Neural cell (in vitro differentiated cells): ENCODE results near the gene TBC1D9B. TPM values are rescaled to one million over a fixed set of nuclear protein-coding genes. Genes with fewer than 3 reads are reported as not detected.

ENCODE experiments used
- H2AFZ ChIP-seq: fragments of 200-600, 300-800 bp; sonication (generic), shearing (Covaris generic); 2 replicates; pipeline ENCODE4 v1.6.0; 2014; ENCODE audit warnings: low read depth, mild to moderate bottlenecking, antibody characterized with exemption, low read length, moderate library complexity
- H3F3A ChIP-seq: fragments of 200-600 bp; shearing (Covaris generic); 2 replicates; pipeline ENCODE4 v1.6.1; 2016; ENCODE audit warnings: mild to moderate bottlenecking, moderate library complexity, mixed read lengths, antibody characterized with exemption, low read length; ENCODE audit not compliant: insufficient read depth, poor library complexity, severe bottlenecking
- H3K27ac ChIP-seq: fragments of 200-600, 300-800 bp; sonication (generic), shearing (Covaris generic); 2 replicates; pipeline ENCODE4 v1.5.1; 2014; ENCODE audit warnings: mild to moderate bottlenecking, low read length, moderate library complexity
- H3K27me3 ChIP-seq: fragments of 300-800, 200-600 bp; sonication (generic), shearing (Covaris generic); 2 replicates; pipeline ENCODE4 v1.6.0; 2014; ENCODE audit warnings: mild to moderate bottlenecking, low read depth, low read length, moderate library complexity; ENCODE audit not compliant: insufficient read depth
- H3K36me3 ChIP-seq: fragments of 300-800, 200-600 bp; sonication (generic), shearing (Covaris generic); 2 replicates; pipeline ENCODE4 v1.5.1; 2014; ENCODE audit warnings: mild to moderate bottlenecking, antibody characterized with exemption, low read length, moderate library complexity; ENCODE audit not compliant: insufficient read depth
- H3K4me2 ChIP-seq: fragments of 300-800, 200-600 bp; sonication (generic), shearing (Covaris generic); 2 replicates; pipeline ENCODE4 v1.6.0; 2014; ENCODE audit warnings: mild to moderate bottlenecking, low read length
- H3K4me3 ChIP-seq: fragments of 300-800, 200-600 bp; sonication (generic), shearing (Covaris generic); 2 replicates; pipeline ENCODE4 v1.5.1; 2014; ENCODE audit warnings: mild to moderate bottlenecking, low read length, moderate library complexity
- H3K79me2 ChIP-seq: fragments of 200-600 bp; shearing (Covaris generic); replicated peaks from 2 replicates; pipeline ENCODE4 v1.6.0; 2014; ENCODE audit warnings: mild to moderate bottlenecking, low read length, moderate library complexity; ENCODE audit not compliant: insufficient read depth
- H3K9ac ChIP-seq: fragments of 300-800, 200-600 bp; sonication (generic), shearing (Covaris generic); 2 replicates; pipeline ENCODE4 v1.6.1; 2016; ENCODE audit warnings: mild to moderate bottlenecking, low read length, mixed read lengths
- H3K9me2 ChIP-seq: fragments of 200-600 bp; shearing (Covaris generic); 2 replicates; pipeline ENCODE4 v1.6.1; 2016; ENCODE audit warnings: mild to moderate bottlenecking, low read length, mixed read lengths; ENCODE audit not compliant: insufficient read depth
- H3K9me3 ChIP-seq: fragments of 200-600, 300-800 bp; sonication (generic), shearing (Covaris generic); 2 replicates; pipeline ENCODE4 v1.6.1; 2016; ENCODE audit warnings: mild to moderate bottlenecking, mixed run types, low read length, moderate library complexity, mixed read lengths
- H4K20me1 ChIP-seq: fragments of 200-600 bp; shearing (Covaris generic); 2 replicates; pipeline ENCODE4 v1.6.1; 2016; ENCODE audit warnings: mild to moderate bottlenecking, mixed run types; ENCODE audit not compliant: insufficient read depth
- EP300 ChIP-seq: fragments of 450-650 bp; conservative IDR thresholded peaks from 2 replicates; pipeline ENCODE4 v1.6.1; 2014; ENCODE audit warnings: antibody characterized with exemption, mild to moderate bottlenecking, moderate library complexity; ENCODE audit not compliant: poor library complexity, severe bottlenecking
- EZH2 ChIP-seq: fragments of 200-600, 300-800 bp; shearing (Covaris generic), sonication (generic); IDR thresholded peaks from 2 replicates; pipeline ENCODE4 v1.6.1; 2014; ENCODE audit warnings: antibody characterized with exemption, low read length, borderline replicate concordance, mild to moderate bottlenecking; ENCODE audit not compliant: insufficient read depth, poor library complexity, severe bottlenecking
- MXI1 ChIP-seq: fragments of 450-650 bp; conservative IDR thresholded peaks from 2 replicates; pipeline ENCODE4 v1.6.1; 2014; ENCODE audit warnings: antibody characterized with exemption, mild to moderate bottlenecking; ENCODE audit not compliant: poor library complexity, severe bottlenecking
- POLR2AphosphoS5 ChIP-seq: IDR thresholded peaks from 2 replicates; pipeline ENCODE4 v1.6.1; 2012
- RAD21 ChIP-seq: fragments of 450-650 bp; conservative IDR thresholded peaks from 2 replicates; pipeline ENCODE4 v1.6.1; 2014; ENCODE audit warnings: antibody characterized with exemption, mild to moderate bottlenecking, moderate library complexity
- SMC3 ChIP-seq: fragments of 450-650 bp; conservative IDR thresholded peaks from 2 replicates; pipeline ENCODE4 v1.6.1; 2014; ENCODE audit warnings: antibody characterized with exemption, mild to moderate bottlenecking, moderate library complexity; ENCODE audit not compliant: poor library complexity
- TAF1 ChIP-seq: IDR thresholded peaks from 2 replicates; pipeline ENCODE4 v1.6.1; 2012; ENCODE audit warnings: low read depth
- polyA plus RNA-seq: library from polyadenylated mRNA; depleted of rRNA; stranded (reverse); fragments of >200 nt; gene quantifications from 2 replicates; pipeline ENCODE4 v1.2.3, GENCODE V29; 2014
- TF ChIP-seq, protein P1 (sequence below): IDR thresholded peaks from 2 replicates; pipeline ENCODE4 v1.6.1; 2012; ENCODE audit warnings: borderline replicate concordance
- TF ChIP-seq, protein P2 (sequence below): fragments of 450-650 bp; IDR thresholded peaks from 2 replicates; pipeline ENCODE4 v1.5.1; 2014; ENCODE audit warnings: antibody characterized with exemption, mild to moderate bottlenecking, moderate library complexity; ENCODE audit not compliant: poor library complexity, severe bottlenecking

TBC1D9B gene
- polyA plus RNA-seq, 1 donor from 2014 or later = 50.7 TPM

DNA sequence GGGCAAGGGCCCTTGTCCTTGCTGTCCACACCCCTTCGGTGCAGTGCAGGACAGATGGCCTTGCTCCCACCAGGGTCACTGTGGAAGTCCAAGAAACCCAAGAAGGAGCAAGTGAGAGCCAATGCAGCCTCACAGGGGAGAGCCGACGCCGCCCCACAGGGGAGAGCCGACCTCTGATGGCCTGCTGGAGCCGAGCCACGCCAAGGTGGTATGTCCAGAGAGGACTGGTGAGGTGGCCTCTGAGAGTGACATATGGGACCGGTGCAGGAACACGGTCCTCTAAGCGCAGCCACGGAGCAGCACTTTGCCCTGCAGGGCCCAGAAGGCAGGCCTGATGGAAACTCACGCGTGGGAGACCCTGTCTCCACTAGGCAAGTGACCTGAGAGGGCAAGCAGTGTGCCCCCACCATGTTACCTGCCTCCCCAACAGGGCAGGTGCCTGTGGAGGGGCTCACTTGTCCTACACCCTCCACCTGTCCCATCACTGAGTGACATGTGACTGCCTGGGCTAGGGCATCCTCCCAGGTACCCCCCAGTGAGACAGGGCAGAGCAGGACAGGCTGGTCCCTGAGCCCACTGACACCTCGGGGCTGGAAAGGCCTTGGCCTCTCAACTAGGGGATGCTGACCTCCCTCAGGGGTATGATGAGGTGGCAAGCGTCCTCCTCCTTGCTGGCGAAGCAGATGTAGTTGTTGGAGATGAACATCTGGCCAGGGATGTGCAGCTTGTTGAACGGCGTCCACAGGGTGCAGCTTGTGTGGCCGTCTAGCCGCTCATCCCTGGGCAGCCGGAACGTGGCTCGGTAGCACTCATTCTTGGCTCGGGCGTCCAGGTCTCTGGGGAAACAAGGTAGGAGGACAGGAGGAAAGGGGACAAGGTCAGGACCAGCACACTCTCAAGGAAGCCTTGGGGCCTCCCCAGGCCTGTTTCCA is 16.7 kb downstream of the TBC1D9B start:
- Histone ChIP-seq H3K9ac (no peak overlapping the region), H3K9me3 (no peaks in the 10 kb centered on the region), H3K36me3 (no peaks in the 10 kb centered on the region), H3F3A (no peaks in the 10 kb centered on the region), H3K9me2 (no peaks in the 10 kb centered on the region), H3K4me2 (no peak overlapping the region), H3K4me3 (no peak overlapping the region), H3K79me2 (no peaks in the 10 kb centered on the region), H3K27me3 (no peaks in the 10 kb centered on the region), H3K27ac (no peak overlapping the region), H2AFZ (no peak overlapping the region), H4K20me1 (no peaks in the 10 kb centered on the region)
- TF ChIP-seq POLR2AphosphoS5 (no peak), EP300 (no peak), RAD21 (no peak), TAF1 (no peak), SMC3 (no peak), EZH2 (no peak), MXI1 (no peak)
- TF ChIP-seq, protein P1, sequence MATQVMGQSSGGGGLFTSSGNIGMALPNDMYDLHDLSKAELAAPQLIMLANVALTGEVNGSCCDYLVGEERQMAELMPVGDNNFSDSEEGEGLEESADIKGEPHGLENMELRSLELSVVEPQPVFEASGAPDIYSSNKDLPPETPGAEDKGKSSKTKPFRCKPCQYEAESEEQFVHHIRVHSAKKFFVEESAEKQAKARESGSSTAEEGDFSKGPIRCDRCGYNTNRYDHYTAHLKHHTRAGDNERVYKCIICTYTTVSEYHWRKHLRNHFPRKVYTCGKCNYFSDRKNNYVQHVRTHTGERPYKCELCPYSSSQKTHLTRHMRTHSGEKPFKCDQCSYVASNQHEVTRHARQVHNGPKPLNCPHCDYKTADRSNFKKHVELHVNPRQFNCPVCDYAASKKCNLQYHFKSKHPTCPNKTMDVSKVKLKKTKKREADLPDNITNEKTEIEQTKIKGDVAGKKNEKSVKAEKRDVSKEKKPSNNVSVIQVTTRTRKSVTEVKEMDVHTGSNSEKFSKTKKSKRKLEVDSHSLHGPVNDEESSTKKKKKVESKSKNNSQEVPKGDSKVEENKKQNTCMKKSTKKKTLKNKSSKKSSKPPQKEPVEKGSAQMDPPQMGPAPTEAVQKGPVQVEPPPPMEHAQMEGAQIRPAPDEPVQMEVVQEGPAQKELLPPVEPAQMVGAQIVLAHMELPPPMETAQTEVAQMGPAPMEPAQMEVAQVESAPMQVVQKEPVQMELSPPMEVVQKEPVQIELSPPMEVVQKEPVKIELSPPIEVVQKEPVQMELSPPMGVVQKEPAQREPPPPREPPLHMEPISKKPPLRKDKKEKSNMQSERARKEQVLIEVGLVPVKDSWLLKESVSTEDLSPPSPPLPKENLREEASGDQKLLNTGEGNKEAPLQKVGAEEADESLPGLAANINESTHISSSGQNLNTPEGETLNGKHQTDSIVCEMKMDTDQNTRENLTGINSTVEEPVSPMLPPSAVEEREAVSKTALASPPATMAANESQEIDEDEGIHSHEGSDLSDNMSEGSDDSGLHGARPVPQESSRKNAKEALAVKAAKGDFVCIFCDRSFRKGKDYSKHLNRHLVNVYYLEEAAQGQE = no peak
- TF ChIP-seq, protein P2, sequence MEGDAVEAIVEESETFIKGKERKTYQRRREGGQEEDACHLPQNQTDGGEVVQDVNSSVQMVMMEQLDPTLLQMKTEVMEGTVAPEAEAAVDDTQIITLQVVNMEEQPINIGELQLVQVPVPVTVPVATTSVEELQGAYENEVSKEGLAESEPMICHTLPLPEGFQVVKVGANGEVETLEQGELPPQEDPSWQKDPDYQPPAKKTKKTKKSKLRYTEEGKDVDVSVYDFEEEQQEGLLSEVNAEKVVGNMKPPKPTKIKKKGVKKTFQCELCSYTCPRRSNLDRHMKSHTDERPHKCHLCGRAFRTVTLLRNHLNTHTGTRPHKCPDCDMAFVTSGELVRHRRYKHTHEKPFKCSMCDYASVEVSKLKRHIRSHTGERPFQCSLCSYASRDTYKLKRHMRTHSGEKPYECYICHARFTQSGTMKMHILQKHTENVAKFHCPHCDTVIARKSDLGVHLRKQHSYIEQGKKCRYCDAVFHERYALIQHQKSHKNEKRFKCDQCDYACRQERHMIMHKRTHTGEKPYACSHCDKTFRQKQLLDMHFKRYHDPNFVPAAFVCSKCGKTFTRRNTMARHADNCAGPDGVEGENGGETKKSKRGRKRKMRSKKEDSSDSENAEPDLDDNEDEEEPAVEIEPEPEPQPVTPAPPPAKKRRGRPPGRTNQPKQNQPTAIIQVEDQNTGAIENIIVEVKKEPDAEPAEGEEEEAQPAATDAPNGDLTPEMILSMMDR = no peak

DNA sequence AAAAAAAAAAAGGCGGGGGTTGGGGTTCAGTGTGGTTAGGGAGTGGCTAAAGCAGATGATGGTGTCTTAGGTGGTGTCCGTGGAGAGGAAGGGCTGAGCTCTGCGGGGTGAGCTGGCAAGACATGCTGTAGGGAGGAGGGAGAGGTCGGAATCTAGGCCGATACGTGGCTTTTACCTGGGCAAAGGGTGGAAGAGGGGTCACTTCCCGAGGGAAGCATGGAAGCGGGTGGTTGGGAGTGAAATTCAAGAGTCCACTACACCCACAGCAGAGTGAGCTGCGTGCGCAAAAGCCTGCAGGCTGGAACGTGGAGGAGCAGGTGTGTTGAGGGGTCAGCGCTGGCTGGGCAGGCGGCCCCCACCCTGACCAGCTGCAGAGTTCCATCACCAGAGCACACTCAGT is 17.8 kb downstream of the TBC1D9B start:
- Histone ChIP-seq H3K36me3 (no peaks in the 10 kb centered on the region), H2AFZ (no peak overlapping the region), H3F3A (no peaks in the 10 kb centered on the region), H3K4me2 (no peak overlapping the region), H3K4me3 (no peak overlapping the region), H3K9me2 (no peaks in the 10 kb centered on the region), H3K27me3 (no peaks in the 10 kb centered on the region), H4K20me1 (no peaks in the 10 kb centered on the region), H3K79me2 (no peaks in the 10 kb centered on the region), H3K9ac (no peak overlapping the region), H3K27ac (no peak overlapping the region), H3K9me3 (no peaks in the 10 kb centered on the region)
- TF ChIP-seq SMC3 = no peak
- TF ChIP-seq RAD21 = no peak
- TF ChIP-seq TAF1 = no peak
- TF ChIP-seq MXI1 = no peak
- no peak for TF ChIP-seq POLR2AphosphoS5
- TF ChIP-seq, protein P2 = no peak
- TF ChIP-seq, protein P1 = no peak
- no peak for TF ChIP-seq EZH2
- no peak for TF ChIP-seq EP300
